HG03342 (cell line): ENCODE data around the gene PCDHGA5.
"Not testable (repeated sequence)": the region's sequence is repeated elsewhere in the genome, so short reads cannot be mapped to it uniquely, and the experiment has no call there.

Experiments
- ATAC-seq: cut with Tn5 transposase; IDR thresholded peaks from one replicate; pipeline ENCODE4 v1.9.1; 2021; ENCODE audit warnings: mild to moderate bottlenecking, moderate library complexity; ENCODE audit not compliant: unreplicated experiment

Gene PCDHGA5

GRCh38 chr5:141383345-141383744, 19.4 kb downstream of the PCDHGA5 start:
- no peak for ATAC-seq

GRCh38 chr5:141384471-141385267, 20.7 kb downstream of the PCDHGA5 start:
- ATAC-seq, result no peak

GRCh38 chr5:141387557-141388311, 23.8 kb downstream of the PCDHGA5 start, which contains the start of gene PCDHGB4:
Gene PCDHGB4 (plus strand): TSS chr5:141387698. CDS start chr5:141387885, 187 bp downstream.
- peak; percentile 74 for ATAC-seq

- ATAC-seq, result no peak
These were observed 24.7 kb downstream of the PCDHGA5 start for GRCh38 chr5:141388661-141389060.

DNA sequence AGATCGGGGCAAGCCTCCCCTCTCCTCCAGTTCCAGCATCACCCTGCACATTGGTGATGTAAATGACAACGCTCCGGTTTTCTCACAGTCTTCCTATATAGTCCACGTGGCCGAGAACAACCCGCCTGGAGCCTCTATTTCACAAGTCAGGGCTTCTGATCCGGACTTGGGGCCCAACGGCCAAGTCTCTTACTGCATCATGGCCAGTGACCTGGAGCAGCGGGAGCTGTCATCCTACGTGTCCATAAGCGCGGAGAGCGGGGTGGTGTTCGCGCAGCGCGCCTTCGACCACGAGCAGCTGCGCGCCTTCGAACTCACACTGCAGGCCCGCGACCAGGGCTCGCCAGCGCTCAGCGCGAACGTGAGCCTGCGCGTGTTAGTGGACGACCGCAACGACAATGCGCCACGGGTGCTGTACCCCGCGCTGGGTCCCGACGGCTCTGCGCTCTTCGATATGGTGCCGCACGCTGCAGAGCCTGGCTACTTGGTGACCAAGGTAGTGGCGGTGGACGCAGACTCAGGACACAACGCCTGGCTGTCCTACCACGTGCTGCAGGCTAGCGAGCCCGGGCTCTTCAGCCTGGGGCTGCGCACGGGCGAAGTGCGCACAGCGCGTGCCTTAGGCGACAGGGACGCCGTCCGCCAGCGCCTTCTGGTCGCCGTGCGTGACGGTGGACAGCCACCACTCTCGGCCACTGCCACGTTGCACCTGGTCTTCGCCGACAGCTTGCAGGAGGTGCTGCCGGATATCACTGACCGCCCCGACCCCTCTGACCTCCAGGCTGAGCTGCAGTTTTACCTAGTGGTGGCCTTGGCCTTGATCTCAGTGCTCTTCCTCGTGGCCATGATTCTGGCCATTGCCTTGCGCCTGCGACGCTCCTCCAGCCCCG, 25.4 kb downstream of the PCDHGA5 start:
- ATAC-seq, result no peak

GRCh38 chr5:141392429-141393198, 28.7 kb downstream of the PCDHGA5 start, which contains the start of gene PCDHGA8:
Gene PCDHGA8 (plus strand): TSS chr5:141392633. CDS start chr5:141392814, 181 bp downstream.
- no peak for ATAC-seq

GRCh38 chr5:141393267-141393666, 29.3 kb downstream of the PCDHGA5 start:
- no peak for ATAC-seq

DNA sequence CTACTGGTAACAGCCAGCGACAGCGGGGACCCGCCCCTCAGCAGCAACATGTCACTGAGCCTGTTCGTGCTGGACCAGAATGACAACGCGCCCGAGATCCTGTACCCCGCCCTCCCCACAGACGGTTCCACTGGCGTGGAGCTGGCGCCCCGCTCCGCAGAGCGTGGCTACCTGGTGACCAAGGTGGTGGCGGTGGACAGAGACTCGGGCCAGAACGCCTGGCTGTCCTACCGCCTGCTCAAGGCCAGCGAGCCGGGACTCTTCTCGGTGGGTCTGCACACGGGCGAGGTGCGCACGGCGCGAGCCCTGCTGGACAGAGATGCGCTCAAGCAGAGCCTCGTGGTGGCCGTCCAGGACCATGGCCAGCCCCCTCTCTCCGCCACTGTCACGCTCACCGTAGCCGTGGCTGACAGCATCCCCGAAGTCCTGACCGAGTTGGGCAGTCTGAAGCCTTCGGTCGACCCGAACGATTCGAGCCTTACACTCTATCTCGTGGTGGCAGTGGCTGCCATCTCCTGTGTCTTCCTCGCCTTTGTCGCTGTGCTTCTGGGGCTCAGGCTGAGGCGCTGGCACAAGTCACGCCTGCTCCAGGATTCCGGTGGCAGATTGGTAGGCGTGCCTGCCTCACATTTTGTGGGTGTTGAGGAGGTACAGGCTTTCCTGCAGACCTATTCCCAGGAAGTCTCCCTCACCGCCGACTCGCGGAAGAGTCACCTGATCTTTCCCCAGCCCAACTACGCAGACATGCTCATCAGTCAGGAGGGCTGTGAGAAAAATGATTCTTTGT, 30.6 kb downstream of the PCDHGA5 start:
- ATAC-seq, result not testable (repeated sequence)

- peak; percentile 90 for ATAC-seq
These were observed 34.0 kb downstream of the PCDHGA5 start, which contains the start of gene PCDHGB5 for GRCh38 chr5:141397756-141398551. Gene PCDHGB5 (plus strand): TSS chr5:141397947. CDS start chr5:141398128, 181 bp downstream.

DNA sequence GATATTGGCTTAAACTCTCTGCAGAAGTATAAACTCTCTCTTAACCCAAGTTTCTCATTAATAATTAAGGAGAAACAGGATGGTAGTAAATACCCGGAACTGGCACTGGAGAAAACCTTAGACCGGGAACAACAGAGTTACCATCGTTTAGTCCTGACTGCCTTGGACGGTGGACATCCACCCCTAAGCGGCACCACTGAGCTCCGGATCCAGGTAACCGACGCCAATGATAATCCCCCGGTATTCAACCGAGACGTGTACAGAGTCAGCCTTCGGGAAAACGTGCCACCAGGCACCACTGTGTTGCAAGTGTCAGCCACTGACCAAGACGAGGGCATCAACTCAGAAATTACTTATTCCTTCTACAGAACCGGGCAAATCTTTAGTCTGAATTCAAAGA, 34.6 kb downstream of the PCDHGA5 start:
- no peak for ATAC-seq

GRCh38 chr5:141399555-141400258, 35.7 kb downstream of the PCDHGA5 start:
- no peak for ATAC-seq

DNA sequence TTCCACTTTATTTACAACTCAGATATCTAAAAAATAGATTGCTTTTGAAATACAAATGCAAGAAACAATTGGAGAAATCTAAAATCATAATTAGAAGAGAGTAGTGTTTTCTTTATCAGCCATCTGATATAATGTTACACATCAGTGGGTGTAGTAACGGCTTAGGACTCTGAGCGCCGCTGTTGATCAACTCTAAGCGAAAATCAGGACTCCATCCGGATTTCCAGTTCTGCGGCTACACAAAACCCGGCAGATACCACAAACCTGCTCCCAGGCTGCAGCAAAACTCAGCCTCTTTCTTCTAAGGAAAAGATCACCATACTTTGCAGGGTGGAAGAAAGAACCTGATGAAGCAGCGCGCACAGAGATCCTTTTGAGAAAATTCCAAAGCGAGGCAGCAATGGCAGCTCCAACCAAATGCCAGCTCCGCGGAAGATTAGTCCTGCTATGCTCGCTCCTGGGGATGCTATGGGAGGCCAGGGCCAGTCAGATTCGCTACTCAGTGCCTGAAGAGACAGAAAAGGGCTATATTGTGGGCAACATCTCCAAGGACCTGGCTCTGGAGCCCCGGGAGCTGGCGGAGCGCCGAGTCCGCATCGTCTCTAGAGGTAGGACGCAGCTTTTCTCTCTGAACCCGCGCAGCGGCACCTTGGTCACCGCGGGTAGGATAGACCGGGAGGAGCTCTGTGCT, 38.7 kb downstream of the PCDHGA5 start, which contains the start of gene PCDHGA9:
Gene PCDHGA9, plus strand, starts transcription at position 226 of the 691 bp plus-strand sequence. Its CDS starts 175 bp downstream, at position 401.
- ATAC-seq, result no peak

DNA sequence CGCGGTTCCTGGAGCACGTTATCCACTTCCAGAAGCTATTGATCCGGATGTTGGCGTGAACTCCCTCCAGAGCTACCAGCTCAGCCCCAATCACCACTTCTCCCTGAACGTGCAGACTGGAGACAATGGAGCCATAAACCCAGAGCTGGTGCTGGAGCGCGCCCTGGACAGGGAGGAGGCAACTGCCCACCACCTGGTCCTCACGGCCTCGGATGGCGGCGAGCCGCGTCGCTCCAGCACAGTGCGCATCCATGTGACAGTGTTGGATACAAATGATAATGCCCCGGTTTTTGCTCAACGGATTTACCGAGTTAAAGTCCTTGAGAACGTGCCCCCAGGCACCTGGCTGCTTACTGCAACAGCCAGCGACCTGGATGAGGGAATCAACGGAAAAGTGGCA, 39.4 kb downstream of the PCDHGA5 start:
- ATAC-seq, result no peak

GRCh38 chr5:141407790-141408505, 44.0 kb downstream of the PCDHGA5 start, which contains the start of gene PCDHGB6:
Gene PCDHGB6 (plus strand): TSS chr5:141408021. CDS start chr5:141408203, 182 bp downstream.
- peak; percentile 82 for ATAC-seq

DNA sequence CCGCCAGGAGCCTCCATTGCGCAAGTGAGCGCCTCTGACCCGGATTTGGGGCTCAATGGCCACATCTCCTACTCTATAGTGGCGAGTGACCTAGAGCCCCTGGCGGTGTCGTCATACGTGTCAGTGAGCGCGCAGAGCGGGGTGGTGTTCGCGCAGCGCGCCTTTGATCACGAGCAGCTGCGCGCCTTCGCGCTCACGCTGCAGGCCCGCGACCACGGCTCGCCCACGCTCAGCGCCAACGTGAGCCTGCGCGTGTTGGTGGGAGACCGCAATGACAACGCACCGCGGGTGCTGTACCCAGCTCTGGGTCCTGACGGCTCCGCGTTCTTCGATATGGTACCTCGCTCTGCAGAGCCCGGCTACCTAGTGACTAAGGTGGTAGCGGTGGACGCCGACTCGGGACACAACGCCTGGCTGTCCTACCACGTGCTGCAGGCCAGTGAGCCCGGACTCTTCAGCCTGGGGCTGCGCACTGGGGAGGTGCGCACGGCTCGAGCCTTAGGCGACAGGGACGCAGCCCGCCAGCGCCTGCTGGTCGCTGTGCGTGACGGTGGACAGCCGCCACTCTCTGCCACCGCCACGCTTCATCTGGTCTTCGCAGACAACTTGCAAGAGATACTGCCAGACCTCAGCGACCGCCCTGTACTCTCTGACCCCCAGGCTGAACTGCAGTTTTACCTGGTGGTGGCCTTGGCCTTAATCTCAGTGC, 45.8 kb downstream of the PCDHGA5 start:
- ATAC-seq, result no peak

DNA sequence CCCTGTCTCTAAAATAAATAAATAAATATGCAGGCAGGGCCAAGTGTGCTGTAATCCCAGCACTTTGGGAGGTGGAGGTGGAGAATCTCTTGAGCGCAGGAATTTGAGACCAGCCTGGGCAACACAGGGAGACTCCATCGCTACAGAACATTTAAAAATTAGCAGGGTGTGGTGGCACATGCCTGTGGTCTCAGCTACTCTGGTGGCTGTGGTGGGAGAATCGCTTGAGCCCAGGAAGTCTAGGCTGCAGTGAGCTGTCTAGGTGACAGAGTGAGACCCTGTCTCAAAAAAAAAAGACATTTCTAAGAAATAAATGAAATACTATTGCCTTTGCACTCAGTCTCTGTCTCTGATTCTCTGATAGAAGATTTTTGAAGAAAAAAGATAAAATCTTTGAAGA, 47.6 kb downstream of the PCDHGA5 start:
- no peak for ATAC-seq
